Amygdala (tissue), 56 donors: Measurements from ENCODE around the gene HTT.

Source experiments
- DNase-seq, 56 donors: peaks; one replicate each; lab custom pipeline; 2025; lab: John Stamatoyannopoulos, UW

The HTT gene

DNA sequence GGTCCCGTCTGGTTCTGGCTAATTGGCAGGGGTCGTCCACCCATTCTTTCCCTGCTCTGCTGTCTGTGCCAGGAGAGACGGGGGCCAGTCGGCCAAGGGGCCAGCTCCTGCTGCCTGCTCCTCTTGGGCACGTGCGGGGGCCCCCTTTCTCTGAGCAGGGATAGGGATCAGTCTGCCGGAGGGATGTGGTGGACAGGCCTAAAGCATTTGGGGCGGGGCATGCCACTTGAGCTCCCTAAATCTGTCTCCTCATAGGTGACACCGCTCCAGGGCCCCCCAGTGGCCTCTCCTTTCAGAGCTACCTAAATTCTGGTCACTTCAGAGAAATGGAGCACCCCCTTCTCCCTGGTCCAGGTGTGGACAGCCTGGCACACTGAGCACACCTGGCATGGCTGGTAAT, 170.3 kb downstream of the HTT start:
- DNase-seq: no peak

DNA sequence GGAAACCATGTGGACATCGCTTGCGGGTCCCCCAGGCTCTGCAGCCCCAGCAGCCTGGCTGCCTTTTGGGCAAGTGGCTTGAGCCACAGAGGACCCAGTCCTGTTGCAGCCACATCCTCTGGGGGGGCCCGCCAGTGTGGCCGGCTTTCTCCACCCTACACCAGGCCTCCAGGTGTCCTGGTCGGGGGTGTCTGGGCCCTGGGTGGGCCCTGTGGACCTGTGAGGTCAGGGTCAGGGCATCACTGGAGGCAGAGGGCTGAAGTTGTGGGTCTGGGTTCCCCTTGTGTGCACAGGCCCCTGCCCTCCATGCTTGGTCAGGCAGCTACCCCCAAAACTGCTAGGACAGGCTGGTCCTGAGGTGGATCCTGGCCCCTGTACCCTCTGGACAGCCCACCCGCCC, 171.2 kb downstream of the HTT start:
- no peak for DNase-seq

DNA sequence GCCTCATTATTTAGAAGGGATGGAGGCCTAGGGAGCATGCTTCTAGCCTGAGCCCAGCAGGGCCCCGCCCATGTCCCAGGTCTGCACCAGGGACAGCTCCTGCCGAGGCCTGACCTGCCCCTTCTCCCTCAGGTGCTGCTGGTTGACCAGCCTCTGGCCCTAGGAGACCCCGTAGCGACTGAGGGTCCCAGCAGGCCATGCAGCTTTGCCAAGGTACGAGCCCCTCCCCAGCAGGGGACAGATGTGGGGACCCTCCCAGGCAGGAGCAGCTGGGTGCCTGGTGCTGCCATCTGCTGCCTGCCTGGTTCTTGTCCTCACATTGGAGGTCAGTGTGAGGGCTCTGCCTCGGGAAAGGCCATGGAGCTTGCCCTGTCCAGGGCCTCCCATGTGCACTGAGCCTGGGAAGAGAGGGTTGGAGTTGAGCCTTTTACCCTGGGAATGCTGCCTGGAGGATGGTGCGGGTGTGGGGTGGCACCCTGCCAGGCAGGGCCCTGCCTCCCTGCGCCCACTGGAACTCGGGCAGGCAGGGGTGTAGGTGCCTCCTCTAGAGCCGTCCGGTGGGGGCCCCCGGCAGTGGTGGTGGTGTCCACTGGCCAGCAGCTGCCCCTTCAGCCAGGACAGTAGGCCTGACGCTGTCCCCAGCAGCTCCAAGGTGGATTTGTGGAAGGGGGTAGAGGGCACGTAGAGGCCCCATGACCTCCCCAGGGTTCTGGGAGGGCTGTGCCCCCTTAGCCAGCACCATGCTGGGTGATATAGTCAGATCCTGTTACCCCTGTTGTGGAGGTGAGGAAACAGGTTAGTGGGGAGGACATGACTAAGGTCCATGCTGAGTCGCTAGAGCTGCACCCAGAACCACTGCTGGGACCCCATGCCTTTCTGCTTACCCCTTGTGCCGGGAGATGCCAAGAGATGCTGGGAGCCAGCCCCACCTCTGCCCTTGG, 172.2 kb downstream of the HTT start:
- no peak for DNase-seq

- no peak for DNase-seq
These were observed 173.1 kb downstream of the HTT start for GRCh38 chr4:3247399-3248177.

DNA sequence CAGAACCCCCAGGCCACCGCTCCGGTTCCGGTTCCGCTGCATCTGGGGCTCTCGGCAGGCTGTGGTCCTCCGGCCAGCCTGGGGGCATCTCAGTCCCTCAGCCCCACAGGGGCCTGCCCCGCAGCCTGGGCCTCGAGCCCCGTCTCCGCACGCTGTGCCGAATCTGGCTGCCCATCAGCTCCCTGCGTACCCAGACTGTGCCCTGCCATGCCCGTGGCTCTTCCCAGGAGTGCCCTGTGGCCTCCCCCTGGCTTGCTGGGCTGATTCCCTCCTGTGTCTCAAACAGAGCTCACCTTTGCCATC, 173.6 kb downstream of the HTT start:
- DNase-seq: no peak

DNA sequence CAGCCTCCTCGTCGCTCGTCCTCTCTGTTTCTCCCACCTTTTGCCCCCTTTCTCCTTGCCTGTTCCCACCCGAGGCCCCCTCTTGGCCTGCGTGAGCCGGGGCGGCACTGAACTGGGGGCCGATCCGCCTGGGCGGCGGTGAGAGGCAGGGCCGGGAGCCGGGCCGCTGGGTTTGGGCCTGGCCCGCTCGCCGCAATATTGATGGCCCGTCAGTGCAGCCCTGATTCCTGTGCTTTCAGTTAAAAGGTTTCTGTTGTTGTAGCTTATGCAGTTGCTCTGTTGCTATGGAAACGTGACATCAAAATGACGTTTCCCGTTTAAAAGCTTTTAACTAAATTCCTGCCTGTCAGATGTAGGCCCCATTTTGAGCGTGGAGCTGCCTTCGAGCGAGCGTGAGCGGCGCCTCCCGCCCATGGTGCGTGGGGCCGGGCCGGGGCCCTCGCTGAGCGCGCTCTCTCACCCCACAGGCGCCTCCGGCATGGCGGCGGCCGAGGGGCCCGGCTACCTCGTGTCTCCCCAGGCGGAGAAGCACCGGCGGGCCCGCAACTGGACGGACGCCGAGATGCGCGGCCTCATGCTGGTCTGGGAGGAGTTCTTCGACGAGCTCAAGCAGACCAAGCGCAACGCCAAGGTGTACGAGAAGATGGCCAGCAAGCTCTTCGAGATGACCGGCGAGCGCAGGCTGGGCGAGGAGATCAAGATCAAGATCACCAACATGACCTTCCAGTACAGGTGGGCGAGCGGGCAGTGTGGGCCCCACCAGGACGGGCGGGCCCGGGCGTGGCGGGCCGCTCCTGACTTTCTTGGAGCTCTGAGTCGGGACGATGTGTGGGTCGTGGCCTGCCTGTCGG, 174.6 kb downstream of the HTT start, which contains the start of gene MSANTD1:
MSANTD1 (plus strand) TSS at position 349 of the 851 bp plus-strand sequence; CDS start at position 413, 64 bp downstream.
- peak in 1 of 56 donors; percentile 21 for DNase-seq

- no peak for DNase-seq
These were observed 175.4 kb downstream of the HTT start for GRCh38 chr4:3249711-3250437.

GRCh38 chr4:3250438-3250955, 176.0 kb downstream of the HTT start:
- no peak for DNase-seq

DNA sequence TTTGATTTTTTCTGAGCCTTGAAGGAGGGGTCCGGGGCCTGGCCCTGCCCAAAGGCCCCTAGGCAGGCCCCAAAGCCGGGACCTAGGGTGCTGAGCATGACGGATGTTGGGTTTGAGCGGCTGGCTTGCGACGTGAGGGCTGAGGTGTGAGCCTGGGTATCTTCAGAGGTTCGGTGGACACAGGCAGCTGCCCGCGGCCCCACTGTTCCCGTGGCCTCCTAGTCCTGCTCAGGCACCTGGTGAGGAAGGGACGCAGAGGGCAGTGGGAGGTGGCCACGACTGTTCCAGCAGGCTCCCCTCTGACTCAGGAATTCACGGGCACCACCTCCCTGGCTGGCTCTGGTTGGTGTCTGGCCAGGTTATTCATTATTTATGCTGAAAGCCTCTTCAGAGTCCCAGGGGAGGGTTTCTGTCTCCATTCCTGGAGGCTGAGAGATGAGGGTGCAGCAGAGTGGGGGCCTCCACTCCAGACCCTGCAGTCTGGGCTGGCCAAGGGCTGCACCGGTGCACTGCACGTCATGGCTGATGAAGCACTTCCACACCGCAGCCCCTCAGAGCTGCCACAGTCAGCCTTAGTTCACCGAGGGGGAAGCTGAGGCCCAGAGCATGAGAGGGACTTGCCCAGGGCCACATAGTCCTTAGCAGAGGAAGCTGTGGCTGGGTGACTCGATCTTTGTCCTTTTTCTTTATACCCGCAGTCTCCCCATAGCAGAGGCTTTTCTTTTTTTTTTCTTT, 176.6 kb downstream of the HTT start:
- DNase-seq: no peak

DNA sequence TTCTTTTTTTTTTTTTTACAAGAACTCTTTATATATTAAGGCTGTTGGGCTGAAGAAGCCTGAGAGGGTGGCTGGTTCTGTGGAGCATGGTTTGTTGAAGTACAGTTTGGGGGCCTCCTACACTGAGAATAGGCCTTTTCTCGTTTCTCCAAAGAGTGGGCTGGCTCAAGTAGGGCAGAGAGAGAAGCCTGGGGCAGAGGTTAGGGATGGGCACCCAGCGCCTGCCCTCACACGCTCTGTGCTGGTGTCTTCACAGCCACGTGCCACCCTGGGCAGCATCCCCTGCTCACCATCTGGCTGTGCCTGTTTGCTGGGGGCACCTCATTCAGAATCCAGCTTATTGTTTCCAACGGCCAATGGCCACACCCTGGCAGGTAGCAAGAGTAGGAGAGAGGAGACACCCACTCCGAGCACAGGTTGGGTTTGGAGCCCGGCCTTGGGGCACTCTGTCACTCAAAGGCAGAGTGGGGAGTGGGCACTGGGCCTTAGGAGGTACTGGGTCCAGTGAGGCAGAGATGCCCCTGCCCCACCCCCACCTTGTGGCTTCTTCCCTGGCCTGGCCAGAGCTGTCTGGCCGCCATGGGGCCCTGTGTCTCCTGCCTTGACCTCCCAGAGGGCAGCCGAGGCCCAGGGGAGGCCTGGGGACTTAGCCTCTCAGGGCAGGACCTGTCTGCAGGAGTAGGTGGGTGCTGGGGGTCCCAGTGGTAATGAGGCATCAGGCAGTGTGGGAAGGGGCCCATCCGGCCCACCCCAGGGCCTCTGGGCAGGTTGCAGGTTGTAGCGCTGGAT, 177.4 kb downstream of the HTT start:
- no peak for DNase-seq

- DNase-seq: no peak
These were observed 178.0 kb downstream of the HTT start for GRCh38 chr4:3252480-3252828.

GRCh38 chr4:3252831-3253641, 178.6 kb downstream of the HTT start:
- DNase-seq: no peak

- DNase-seq: no peak
These were observed 179.3 kb downstream of the HTT start for GRCh38 chr4:3253808-3254207.

DNA sequence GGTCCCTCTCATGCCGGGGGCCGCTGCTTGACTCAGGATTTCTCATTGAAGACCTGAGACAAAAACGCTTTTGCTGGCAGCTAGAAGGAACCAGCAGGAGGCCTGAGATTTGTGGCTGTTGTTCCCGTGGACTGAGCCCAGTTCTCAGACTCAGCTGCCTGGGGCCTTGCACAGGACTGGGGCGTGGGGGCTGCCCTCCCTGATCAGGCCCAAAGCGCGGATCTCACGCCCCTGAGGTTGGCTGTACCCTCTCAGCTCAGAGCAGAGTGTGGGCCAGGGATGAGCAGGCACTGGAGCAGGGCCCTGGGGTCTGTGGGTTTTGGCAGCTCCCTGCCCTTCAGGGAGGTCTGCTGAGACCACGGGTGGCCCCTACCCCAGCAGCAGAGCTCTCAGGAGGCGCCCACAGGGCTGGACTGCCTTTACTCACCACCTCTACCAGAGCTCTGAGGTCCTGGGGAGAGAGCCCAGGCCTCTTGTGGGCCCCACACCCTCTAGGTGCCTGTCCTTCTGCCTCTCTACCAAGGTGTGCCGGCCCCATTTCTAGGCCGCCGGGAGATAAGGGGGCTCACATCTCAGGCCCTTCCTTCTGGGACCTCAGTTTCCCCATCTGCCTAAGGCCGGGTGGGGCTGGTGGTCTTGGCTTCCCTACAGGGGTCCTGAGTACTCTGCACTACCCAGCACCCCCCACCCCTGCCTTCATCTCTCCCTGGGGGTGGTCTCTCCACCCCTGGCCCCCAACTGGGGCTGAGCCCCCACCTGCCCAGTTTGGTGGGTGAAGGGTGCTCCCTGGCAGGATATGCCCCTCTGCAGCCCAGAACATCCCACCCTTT, 180.0 kb downstream of the HTT start:
- DNase-seq: no peak

- no peak for DNase-seq
These were observed 181.2 kb downstream of the HTT start for GRCh38 chr4:3255611-3256186.
